C4-2B (cell line): ENCODE measurements around the gene PCDH15.

Experiments used
- H3K27ac ChIP-seq: fragments of 450-650 bp; 2 replicates; pipeline ENCODE4 v1.5.1; 2017
- ZFX ChIP-seq: fragments of 450-650 bp; IDR thresholded peaks from 2 replicates; pipeline ENCODE4 v1.6.1; 2017
- TF ChIP-seq, protein P1 (sequence below): fragments of 450-650 bp; conservative IDR thresholded peaks from 2 replicates; pipeline ENCODE4 v1.5.1; 2017; ENCODE audit warnings: mild to moderate bottlenecking

The PCDH15 gene

DNA sequence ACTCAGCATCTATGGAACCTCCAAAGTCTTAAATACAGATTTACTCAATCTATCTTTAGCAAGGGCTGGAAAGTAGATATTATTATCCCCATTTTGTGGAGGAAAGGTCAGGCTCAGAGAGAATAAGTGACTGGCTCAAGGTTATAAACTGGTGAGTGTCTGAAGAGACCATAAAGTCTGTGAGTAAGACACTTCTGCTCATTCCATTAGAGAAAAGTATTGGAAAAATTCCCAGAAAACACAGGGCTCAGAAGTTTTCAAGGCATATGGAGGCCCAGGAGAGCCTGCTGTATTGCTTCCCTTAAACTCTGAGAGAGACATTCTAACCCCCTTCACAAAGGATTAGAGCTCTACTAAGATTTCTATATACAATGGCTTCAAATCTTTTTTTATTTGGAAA is 134.8 kb downstream of the PCDH15 start:
- TF ChIP-seq ZFX, result no peak
- TF ChIP-seq, protein P1, sequence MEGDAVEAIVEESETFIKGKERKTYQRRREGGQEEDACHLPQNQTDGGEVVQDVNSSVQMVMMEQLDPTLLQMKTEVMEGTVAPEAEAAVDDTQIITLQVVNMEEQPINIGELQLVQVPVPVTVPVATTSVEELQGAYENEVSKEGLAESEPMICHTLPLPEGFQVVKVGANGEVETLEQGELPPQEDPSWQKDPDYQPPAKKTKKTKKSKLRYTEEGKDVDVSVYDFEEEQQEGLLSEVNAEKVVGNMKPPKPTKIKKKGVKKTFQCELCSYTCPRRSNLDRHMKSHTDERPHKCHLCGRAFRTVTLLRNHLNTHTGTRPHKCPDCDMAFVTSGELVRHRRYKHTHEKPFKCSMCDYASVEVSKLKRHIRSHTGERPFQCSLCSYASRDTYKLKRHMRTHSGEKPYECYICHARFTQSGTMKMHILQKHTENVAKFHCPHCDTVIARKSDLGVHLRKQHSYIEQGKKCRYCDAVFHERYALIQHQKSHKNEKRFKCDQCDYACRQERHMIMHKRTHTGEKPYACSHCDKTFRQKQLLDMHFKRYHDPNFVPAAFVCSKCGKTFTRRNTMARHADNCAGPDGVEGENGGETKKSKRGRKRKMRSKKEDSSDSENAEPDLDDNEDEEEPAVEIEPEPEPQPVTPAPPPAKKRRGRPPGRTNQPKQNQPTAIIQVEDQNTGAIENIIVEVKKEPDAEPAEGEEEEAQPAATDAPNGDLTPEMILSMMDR, result no peak
- no peak overlapping the region for H3K27ac ChIP-seq

DNA sequence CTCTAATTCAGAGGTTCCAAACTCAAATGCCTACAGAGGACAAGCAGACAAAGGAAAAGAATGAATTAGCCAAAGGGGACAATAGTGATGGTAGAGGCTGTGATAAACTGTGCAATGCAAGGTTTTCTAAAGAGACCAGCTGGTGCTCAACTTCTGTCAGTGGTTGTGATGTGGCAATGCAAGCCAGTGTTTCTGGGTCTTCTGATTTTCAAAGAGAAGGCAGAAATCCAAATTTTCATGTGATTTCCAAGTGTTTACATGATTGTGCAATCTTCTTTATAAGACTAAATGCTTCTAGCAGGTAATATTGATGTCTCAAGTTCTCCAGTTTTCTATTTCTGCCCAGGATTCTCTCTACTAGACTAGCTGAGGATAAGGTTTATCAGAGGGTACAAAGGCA is 135.9 kb downstream of the PCDH15 start:
- H3K27ac ChIP-seq, result no peak overlapping the region
- TF ChIP-seq ZFX, result no peak
- TF ChIP-seq, protein P1, result no peak

DNA sequence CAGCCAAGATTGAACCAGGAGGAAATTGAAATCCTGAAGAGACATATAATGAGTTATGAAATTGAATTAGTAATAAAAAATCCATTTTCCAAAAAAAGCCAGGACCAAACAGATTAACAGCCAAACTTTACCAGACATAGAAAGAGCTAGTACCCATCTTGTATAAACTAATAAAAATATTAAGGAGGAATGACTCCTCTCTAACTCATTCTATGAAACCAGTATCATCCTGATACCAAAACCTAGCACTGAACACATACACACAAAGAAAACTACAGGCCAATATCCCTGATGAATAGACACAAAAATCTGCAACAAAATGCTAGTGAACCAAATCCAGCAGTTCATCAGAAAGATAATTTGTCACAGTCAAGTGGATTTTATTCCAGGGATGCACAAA is 140.6 kb downstream of the PCDH15 start:
- H3K27ac ChIP-seq, result no peak overlapping the region
- no peak for TF ChIP-seq ZFX
- TF ChIP-seq, protein P1, result no peak

DNA sequence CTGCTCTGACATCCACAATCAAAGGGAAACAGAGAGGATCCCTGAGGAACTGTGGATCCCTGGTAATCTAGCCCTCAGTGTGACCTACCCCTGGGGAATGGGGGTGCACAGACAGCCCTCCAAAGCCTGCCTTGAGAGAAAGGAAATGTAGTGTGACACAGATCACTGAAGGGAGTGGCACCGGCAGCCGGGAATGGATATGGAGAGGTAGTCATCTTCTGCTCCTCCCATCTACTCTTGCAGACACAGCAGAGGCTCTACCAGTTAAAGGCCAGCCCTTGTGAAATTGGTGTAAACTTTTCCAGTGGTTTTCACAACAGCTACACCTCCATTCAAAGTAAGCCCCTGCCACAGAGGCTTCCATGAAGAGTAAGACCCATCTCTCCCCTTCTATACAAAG is 144.4 kb downstream of the PCDH15 start:
- H3K27ac ChIP-seq, result no peak overlapping the region
- TF ChIP-seq, protein P1, result no peak
- no peak for TF ChIP-seq ZFX

DNA sequence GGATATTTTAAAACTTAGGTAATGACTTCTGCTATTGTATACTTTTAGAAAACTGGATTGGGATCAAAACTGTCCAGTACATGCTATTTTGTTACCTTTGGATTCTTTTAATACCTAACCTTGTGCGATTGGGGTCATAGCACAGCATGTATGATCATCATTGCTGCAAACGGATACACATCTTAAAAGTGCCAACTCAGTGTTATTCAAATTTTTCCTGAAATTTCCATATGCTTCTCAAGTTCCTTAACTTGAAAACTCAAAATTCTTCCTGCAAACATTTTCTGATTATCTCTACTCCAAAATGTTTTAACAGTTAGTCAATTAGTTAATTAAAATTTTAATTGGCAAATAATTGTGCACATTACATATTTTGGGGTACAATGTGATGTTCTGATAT is 147.5 kb downstream of the PCDH15 start:
- no peak overlapping the region for H3K27ac ChIP-seq
- TF ChIP-seq, protein P1, result no peak

DNA sequence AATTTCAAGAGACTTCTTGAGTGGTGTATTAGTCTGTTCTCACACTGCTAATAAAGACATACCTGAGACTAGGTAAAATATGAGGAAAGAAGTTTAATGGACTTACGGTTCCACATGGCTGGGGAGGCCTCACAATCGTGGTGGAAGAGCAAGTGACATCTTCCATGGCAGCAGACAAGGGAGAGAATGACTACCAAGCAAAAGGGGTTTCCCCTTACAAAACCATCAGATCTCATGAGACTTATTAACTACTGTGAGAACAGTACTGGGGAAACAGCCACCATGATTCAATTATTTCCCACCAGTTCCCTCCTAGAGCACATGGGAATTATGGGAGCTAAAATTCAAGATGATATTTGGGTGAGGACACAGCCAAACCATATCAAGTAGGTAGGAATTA is 150.5 kb downstream of the PCDH15 start:
- TF ChIP-seq, protein P1, result no peak
- no peak for TF ChIP-seq ZFX
- H3K27ac ChIP-seq, result no peak overlapping the region

DNA sequence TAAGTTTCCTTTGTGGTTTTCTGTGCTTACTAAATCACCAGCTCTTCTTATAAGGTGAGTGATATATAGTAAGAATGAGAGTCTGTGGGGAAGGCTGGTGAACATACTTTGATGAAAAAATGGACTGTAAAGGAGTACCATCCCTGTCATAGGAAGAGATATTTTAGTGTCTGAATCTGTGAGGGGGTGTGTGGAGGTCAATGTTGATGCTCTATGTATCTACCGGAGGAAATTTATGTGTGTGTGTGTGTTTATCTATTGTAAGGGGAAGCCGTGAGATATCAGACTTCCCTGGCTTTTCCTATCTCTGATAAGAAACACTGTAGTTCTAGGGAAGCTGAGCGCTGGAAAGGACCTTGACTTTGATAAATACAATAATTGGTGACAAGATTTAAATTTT is 179.0 kb downstream of the PCDH15 start:
- TF ChIP-seq ZFX, result no peak
- TF ChIP-seq, protein P1, result no peak
- no peak overlapping the region for H3K27ac ChIP-seq

DNA sequence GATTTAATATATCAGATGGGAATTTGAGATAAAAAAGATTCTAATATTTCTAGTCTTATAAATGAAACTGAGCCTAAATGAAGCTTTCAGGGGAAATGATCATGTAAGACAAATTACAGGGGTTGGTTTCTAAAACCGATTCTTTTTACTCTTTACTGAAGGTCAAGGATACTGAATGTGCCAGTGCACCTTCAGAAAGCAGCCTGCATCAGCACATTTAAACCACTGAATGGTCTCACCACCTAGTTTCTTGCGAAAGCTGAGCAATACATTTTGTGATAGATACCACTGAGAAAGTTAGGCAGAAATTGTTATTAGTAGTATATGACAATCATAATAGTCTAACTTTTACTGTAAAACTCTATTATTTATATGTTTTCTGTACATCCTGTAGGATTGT is 180.7 kb downstream of the PCDH15 start:
- no peak for TF ChIP-seq ZFX
- TF ChIP-seq, protein P1, result no peak
- no peak overlapping the region for H3K27ac ChIP-seq
